Mesenteric fat pad (tissue), 1 donor: ENCODE data around the gene HEXIM1. TPM values are rescaled to one million over a fixed set of nuclear protein-coding genes. Genes with fewer than 3 reads are reported as not detected.
"Not testable (repeated sequence)": the region's sequence is repeated elsewhere in the genome, so short reads cannot be mapped to it uniquely, and the experiment has no call there.

ENCODE experiments used
- DNase-seq: peaks from one replicate; pipeline ENCODE4 v3.0.0-alpha.2; 2020; ENCODE audit warnings: low spot score
- total RNA-seq: library from RNA; stranded (reverse); fragmentation: NEBNext Ultra II Directional; extraction: Animal tissue kit (Norgen Biotek cat#: 25700); gene quantifications from one replicate; pipeline ENCODE4 v1.2.1, GENCODE V29; 2021
- donor health status: DM: yes; HTN: yes; CAD: no.

The HEXIM1 gene
- total RNA-seq, 1 donor from 2014 or later: 42.1 TPM

DNA sequence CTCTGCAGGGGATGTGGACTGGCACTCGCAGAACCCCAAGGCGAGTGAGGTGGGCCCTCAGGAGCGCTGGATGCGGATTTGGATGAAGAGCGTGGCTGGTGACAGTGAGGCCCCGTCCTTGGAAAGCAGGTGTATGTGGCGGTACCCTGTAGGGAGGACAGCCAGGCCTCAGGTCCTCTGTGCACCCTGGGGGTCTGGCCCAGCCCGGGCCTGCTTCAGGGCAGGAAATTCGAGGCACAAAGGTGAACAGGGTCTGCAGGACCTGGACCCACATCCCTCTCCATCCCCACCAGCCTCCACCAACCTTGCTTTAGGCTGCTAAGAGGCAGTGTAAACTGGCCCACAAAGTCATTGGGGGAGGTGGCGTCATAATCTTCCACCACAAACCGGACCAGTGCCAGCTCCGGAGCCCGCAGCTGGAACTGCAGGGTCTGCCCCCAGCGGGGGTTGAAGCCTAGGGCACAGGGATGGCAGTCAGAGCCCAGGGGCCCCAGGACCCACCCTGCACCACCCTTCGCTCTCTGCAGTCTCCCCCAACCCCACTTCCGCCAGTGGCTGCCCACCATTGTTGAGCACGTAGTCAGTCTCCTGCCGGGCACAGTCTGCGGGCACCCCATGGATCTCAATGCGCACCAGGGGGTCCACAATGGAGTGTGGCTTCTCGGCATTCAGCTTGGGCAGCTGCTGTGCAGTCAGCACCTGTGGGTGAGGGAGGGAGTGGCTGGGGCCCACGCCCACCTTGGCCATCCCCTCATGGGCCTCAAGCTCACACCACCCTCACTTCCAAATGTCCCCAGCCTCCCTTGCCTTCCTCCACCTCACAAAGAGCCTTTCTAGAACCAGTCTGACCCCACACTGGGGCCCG lies 35.5 kb upstream of the HEXIM1 start:
- no peak for DNase-seq

DNA sequence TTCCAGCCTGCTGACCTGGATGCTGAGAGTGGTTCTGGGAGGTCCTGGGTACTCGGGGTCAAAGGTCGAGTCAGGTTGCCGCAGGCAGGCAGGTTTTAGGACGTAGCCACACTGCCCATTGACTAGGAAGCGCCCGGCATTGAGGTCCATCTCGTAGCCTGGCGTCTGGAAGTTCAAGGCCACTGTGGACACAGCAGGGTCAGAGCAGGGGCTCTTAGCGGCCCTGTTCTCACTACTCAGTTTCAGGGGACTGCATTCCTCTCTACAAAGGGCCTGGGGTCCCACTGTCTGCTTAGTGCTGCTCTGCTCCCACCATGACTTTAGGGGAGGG lies 34.9 kb upstream of the HEXIM1 start:
- DNase-seq: no peak

DNA sequence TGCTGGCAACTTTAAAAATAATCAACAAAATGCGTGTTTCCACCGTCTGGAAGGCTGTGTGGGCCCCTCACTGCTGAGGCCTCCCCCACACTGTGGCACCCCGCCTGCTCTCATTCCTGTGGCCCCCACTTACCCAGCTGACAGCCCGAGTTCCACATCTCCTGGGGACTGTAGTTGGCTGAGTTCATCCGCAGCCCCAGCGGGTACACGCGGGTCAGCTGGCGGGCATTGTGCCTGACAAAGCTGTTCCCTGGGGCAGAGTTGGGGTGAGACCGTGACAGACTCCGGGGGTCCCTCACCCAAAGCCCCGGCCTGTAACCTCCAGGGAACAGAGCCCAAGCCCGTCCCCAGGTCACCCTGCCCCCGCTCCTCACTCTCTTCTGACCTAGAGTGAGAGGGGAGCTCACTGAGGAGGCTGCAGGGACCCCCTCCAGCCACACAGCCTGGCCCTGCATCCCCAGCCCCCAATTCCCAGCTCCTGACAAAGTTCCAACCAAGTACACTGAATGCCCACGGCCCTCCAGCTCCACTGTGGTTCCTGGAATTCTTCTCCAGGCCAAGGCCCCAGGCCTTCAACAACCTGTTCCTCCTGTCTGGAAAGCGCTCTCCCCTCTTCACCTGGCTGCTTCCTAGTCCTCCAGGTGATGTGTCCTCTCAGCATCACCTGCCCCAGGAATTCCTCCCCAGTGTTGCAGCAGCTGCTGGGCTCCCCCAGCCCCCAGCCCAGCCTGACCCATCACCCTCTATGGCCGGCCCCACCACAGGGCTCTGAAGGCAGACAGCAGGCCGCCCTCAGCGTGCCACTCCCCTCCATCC lies 34.0 kb upstream of the HEXIM1 start:
- no peak for DNase-seq

DNA sequence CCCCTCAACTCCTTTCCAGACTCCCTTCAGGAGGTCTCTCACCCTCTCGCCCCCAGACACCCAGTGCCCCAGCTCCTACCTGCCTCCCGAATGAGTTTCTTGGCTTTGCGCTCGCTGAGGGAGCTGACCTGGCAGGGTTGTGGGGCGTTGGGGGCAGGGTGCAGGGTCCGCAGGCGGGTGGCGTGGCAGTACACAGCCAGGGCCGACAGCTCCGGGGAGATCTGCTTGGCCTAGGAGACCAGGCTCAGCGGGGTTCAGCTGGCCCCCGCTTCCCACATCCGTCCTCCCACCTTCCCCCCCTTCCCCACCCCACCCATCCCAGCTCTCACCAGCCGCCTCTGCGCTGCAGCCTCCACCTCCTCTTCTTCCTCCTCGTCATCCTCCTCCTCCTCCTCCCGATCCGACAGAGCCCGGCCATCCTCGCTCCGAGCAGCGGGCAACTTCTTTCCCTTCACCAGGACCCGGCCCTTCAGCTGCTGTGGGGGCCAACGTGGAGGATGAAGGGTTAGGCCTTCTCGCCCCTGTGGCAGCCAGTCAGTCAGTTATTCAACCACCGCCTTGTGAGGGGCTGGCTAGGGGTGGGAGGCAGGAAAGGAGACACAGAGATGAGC lies 33.2 kb upstream of the HEXIM1 start:
- no peak for DNase-seq

DNA sequence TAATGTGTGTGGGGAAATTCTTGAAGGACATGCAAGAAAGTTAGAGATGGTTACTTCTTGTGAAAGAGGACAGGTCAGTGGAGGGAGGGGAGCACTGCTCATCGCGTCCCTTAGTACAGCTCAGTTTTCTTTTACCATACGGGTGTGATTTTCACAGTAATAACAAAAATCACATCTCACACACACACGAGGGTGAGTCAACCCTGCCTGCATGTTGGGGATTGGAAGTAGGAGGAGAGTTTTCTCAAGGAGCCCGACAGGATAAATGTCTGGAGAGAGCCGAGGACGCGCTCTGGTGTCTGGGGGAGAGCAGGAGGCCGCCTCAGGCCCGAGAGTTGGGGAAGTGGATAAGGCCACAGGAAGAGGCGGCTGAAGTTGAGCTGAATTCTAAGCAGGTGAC lies 32.4 kb upstream of the HEXIM1 start:
- no peak for DNase-seq

DNA sequence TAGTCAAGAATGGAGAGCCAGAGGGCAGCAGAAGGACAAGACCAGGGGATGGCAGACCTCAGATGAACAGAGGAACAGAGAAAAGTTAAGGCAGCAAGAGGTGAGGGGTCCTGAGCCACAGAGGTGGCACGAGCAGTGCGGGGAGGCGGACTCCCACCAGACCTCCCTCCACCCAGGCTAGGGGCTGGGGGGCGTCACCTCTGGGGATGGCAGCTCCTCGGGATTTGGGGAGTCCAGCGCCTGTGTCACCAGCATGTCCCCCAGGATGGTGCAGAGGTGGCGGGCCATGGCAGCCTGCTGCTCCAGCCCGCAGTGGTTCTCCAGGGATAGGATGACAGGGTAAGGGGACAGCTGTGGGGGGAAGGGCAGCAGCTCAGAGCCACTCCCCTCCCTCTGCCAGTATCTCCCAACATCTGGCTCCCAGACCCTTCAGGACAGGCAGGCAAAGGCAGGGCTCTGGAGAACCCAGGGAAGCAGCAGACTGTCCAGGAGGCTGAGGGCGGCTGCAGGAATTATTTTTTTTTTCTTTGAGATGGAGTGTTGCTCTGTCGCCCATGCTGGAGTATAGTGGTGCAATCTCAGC lies 31.8 kb upstream of the HEXIM1 start:
- DNase-seq: no peak

DNA sequence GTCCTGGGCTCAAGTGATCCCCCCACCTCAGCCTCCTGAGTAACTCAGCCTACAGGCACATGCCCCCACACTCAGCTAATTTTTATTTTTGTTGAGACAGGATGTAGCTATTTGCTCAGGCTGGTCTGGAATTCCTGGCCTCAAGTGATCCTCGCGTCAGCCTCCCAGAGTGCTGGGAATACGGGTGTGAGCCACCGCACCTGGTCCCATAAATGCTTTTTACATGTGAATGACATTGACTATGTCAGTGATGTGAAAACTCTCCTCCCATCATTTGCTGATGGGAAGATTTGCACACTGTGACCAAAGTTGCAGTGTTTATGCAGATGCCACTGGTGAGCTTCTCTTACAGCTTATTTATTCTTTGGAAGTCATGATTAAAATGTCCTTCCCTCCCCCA lies 30.9 kb upstream of the HEXIM1 start:
- DNase-seq: no peak

DNA sequence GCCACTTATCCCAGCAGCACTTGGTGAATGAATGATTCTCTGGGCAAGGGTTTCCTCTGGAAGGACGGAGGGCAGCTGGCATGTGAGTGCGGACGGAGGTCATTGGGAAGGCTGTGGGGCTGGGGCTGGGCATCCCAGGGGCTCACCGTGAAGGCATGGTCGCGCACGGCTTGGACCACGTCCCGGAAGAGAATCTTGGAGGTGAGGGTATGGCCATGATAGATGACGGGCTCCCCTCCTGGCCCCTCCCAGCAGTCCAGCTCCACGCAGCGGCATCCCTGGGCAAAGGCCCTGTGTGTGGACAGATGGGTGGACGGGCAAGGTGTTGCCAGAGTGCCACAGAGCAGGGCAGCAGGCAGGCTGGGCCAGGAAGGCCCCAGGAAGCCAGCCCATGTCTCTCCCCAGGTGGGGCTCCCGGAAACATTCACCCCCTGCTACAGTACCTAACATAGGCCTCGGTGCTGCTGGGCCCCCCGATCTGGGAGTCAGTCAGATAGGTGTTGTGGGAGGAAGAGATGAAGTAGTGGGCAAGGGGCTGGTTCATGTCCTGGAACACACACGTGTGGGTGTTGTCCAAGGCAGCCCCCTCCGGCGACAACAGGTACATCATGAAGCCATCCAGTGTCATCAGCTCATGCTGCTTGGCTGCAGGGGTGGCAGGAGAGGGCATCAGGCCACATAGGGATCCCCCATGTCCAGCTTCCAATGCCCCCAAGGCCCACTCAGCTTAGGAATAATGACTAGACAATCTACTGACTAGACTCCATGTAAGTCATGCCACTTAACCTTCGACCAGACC lies 30.2 kb upstream of the HEXIM1 start:
- DNase-seq: no peak

DNA sequence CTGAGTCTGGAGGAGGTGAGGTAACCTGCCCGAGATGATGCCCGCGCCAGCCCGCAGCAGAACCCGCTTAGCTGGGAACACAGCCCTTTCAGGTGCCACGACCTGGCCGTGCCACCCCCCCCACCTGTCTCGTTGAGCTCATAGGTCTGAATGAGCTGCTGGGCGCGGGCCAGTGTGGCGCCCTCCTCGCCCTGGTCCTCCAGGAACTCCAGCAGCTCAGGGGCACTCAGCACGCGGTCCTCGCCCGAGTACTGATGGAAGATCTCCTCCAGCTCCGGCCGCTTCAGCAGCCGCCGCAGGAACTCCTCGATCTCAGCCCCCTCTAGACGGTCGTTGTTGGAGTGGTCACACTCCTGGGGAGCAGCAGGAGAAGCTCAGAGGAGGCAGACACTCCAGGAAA lies 29.6 kb upstream of the HEXIM1 start:
- DNase-seq: no peak

DNA sequence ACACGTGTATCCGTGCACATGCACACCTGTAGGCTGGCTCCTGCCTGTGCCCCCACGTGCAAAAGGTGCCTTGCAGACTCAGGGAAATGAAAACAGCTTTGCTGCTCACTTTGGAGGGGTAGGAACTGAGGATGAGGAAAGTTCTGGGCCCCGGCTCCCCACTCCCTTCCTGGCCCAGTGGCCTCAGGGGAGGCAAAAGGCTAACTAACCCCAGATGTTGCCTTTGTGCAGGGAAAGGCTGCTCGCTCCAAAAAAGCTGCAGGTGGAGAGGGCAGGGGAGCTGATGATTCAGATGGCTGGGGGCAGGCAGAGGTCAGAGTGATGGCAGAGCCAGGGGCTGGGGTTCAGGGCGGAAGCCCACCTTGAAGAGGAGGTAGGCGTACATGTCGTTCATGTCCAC lies 28.3 kb upstream of the HEXIM1 start:
- no peak for DNase-seq

DNA sequence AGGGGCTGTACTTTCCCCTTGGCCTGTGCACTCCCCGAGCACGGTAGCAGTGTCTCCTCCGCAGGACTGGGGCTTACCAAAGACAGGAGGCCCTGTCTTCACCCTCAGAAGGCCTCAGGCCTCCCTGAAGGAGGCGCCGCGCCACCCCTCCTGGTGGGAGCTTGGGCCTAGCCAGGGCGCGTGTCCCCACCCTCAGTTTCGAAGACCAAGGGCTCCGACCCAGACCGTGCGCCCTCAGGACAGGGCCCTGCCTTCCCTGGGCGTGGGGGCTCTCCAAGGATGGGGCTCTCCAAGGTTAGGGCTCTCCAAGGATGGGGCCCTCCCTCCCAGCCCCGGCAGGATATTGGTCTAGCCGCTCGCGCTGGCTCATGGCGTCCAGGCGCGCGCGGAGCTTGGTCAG lies 27.7 kb upstream of the HEXIM1 start:
- DNase-seq: no peak

DNA sequence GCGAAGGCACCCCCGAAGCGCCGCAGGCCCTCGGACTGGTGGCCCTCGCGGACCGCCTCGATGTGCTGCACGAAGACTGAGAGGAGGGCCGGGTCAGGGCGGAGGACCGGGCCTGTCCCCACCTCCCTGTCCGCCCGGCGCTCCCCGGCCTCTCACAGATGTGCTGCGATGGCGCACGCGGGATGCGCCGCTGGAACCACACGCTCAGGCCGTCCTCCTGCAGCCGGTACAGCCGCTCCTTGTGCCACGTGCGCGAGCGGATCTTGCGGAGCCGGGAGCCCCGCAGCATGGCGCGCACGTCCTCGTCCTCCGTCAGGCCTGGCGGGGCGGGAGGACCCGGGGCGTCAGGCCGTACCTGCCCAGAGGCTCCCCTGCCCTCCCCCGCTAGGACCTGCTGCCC lies 27.2 kb upstream of the HEXIM1 start:
- no peak for DNase-seq

DNA sequence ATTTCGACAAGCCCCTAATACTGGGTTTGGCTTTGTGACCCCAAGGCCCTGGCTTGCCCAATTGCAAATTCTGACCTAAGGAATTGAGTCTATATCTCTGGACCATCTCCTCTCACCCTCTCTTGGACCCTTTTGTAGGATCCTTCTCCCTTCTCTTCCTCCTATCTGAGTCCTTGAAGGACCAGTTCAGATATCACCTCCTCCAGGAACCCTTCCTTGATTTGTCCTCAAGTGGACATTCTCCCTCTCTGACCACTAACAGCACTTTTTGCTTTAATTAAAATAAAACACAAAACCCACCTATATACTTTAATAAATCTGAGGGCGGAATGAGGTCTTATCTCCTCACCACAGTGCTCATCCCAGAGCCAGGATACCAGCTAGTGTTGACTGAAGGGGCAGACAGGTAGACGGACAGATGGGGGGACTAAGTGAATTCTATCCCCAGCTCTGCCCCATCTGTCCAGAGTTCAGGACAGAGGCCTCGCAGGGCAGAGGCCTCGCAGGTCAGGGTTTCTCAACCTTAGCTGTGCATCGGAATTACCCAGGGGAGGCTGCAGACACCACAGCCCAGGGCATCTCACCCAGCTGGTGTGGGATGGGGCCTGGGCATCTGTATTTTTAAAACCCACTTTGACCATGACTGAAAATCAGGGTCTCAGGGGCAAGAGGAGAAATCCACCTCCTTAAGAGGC lies 25.1 kb upstream of the HEXIM1 start:
- no peak for DNase-seq

DNA sequence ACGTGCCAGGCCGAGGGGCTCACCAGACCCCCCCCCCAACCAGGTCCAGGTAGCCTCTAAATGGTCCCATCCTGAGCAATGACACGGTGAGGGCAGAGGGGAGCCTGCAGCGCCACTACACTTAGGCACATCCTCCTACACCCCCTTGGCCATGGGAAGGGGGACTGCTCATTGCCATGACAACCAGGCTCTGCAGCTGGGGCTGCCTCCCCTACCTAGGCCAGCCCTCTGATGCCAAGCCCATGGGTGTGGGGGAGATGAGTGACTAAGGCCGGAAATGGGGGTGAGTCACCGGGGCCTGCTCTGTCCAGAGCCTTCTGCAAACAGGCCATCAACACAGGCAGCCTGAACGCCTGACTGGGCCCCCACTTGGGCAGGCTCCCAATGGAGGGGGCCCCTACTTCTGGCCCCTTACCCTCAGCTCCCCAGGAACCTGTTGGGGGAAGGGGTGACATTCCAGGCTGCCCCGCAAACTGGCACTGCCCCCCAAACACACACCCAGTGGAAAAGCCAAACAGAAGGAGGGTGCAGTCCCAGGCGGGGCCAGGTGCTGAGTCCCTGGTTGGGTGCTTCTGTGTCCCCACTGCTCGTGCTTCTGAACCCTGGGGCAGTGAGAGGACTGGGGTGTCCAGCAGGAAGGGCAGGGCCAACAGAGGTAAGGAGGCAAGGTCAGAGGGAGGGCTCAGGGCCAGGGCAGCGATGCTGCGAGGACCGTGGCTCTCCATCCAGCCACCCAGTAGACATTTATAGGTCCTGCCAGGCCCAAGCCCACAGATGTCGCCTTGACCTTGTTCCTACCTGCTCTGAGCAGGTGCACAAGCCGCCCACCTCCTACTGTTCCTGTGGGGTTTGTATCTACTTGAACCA lies 24.1 kb upstream of the HEXIM1 start:
- DNase-seq: no peak

DNA sequence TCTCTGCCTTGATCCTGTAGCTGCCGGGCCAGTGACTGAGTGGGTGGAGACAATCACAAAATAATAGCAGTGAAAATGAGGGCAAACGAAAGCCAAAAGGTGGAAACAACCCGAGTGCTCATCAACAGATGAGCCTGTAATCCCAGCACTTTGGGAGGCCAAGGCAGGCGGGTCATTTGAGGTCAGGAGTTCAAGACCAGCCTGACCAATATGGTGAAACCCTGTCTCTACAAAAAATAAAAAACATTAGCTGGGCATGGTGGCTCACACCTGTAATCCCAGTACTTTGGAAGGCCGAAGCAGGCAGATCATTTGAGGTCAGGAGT lies 23.5 kb upstream of the HEXIM1 start:
- DNase-seq: not testable (repeated sequence)

DNA sequence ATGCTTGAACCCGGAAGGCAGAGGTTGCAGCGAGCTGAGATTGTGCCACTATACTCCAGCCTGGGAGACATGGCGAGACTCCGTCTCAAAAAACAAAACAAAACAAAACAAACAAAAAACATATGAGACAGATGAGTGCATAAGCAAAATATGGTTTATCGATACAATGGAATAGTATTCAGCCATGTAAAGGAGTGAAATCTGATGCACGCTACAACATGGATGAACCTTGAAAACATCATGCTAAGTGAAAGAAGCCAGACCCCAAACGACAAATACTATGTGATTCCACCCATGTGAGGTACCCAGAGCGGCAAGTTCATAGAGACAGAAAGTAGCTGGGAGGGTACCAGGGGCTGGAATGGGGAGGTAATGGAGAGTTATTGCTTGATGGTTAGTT lies 22.8 kb upstream of the HEXIM1 start:
- DNase-seq: no peak

DNA sequence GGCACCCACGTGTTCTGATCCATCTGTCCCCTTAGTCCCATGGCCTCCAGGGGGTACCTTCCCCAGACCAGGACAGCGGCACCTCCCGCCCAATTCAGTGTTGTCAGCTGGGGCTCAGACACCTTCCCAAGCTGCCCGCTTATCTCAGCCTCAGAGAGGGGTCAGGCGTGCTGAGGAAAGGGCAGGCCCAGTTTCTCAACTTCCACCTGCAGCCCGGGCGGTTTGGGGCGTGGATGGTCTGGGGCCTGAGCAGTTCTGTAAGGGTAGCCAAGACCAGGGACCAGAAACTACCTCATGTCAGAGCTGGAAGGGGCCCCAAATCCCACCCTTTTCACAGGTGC lies 21.1 kb upstream of the HEXIM1 start:
- DNase-seq: no peak

DNA sequence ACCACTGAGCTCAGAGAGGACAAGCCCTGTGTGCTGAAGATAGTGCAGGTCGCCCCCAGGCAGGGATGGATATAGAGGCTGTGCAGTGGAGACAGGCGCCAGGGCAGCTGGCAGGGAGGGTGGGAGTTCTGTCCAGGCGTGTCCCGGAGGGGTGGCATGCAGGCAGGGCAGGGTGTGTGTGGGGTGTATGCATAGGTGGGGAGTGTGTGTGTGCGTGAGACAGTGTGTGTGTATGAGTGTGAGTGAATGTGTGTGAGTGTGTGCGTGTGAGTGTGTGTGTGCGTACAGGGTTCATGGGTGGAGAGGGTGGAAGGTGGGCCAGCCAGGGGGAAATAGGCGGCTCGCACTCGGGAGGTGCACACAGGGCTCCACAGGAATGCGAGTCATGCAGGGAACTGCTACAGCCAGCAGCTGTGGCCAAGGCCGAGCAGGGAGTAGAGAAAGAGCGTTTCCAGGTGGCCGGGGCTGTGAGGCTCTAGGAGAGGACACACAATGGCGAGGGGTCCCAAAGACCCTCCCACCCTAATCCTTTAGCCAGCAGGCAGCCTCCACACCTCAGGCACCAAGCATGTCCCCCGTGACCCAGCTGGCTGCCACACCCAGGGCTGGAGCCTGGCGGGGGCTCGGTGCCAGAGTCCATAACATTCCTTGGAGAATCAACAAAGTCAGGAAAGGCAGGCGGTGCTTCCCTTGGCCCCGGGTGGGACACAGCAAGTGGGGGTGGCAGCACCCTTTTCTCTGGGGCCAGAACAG lies 20.6 kb upstream of the HEXIM1 start:
- DNase-seq: no peak

DNA sequence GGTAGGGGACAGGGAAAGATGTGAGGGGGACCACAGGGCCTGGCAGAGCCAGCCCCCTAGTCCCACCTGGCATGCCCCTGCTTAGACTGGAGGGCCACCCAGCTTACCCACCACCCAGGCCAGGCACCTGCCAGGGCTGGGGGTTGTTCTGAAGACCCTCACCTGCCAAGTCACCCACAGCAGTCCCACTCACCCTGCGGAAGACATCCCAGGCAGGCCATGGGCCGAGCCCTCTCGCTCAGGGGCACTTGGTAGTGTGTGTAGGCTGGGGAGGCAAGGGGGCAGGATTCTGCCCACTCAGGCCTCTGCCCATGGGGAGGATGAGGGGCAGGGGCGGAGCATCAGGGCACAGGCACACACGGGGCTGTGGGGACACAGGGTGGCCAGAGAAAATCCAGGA lies 19.9 kb upstream of the HEXIM1 start:
- DNase-seq: no peak
